NAMALWA (cell line): ENCODE measurements around the gene PARVG.

Source experiments
- DNase-seq: peaks from one replicate; pipeline ENCODE4 v3.0.0-alpha.2; 2015; ENCODE audit warnings: low spot score

PARVG gene

GRCh38 chr22:44196731-44197131 lies 16.0 kb downstream of the PARVG start:
- no peak for DNase-seq

GRCh38 chr22:44197271-44197670 lies 16.5 kb downstream of the PARVG start:
- no peak for DNase-seq

GRCh38 chr22:44199164-44199563 lies 18.4 kb downstream of the PARVG start:
- DNase-seq, result no peak

- DNase-seq, result no peak
These were observed 19.1 kb downstream of the PARVG start for GRCh38 chr22:44199866-44200265.

- no peak for DNase-seq
These were observed 19.7 kb downstream of the PARVG start for GRCh38 chr22:44200451-44200850.

GRCh38 chr22:44200855-44201550 lies 20.3 kb downstream of the PARVG start:
- no peak for DNase-seq

GRCh38 chr22:44201665-44202064 lies 20.9 kb downstream of the PARVG start:
- no peak for DNase-seq

GRCh38 chr22:44202261-44202789 lies 21.6 kb downstream of the PARVG start:
- DNase-seq, result no peak

GRCh38 chr22:44203203-44203602 lies 22.5 kb downstream of the PARVG start:
- no peak for DNase-seq

- peak; percentile 37 for DNase-seq
These were observed 24.2 kb downstream of the PARVG start for GRCh38 chr22:44204739-44205515.

GRCh38 chr22:44205516-44206329 lies 25.0 kb downstream of the PARVG start:
- no peak for DNase-seq

- DNase-seq, result no peak
These were observed 25.6 kb downstream of the PARVG start for GRCh38 chr22:44206330-44206645.

- DNase-seq, result no peak
These were observed 26.0 kb downstream of the PARVG start for GRCh38 chr22:44206696-44207095.

- no peak for DNase-seq
These were observed 26.7 kb downstream of the PARVG start for GRCh38 chr22:44207173-44207980.

- DNase-seq, result no peak
These were observed 27.2 kb downstream of the PARVG start for GRCh38 chr22:44207981-44208317.

- DNase-seq, result no peak
These were observed 28.6 kb downstream of the PARVG start for GRCh38 chr22:44209343-44209742.

- no peak for DNase-seq
These were observed 30.0 kb downstream of the PARVG start for GRCh38 chr22:44210722-44211121.

- DNase-seq, result no peak
These were observed 30.7 kb downstream of the PARVG start for GRCh38 chr22:44211256-44211945.

GRCh38 chr22:44211946-44212930 lies 31.5 kb downstream of the PARVG start:
- no peak for DNase-seq

- no peak for DNase-seq
These were observed 32.2 kb downstream of the PARVG start for GRCh38 chr22:44212936-44213335.
